DND-41 (cell line): ENCODE results near the gene EOLA2.

ENCODE experiments used
- EZH2 ChIP-seq: IDR thresholded peaks from 3 replicates; pipeline ENCODE4 v1.6.1; 2012; ENCODE audit warnings: borderline replicate concordance, low read depth, mild to moderate bottlenecking, moderate library complexity, low read length, inconsistent platforms; ENCODE audit not compliant: severe bottlenecking
- TF ChIP-seq, protein P1 (sequence below): IDR thresholded peaks from 2 replicates; pipeline ENCODE4 v1.5.1; 2012; ENCODE audit warnings: borderline replicate concordance, low read length, moderate library complexity, mild to moderate bottlenecking; ENCODE audit not compliant: poor library complexity, severe bottlenecking; ENCODE audit errors: extremely low read depth

DNA sequence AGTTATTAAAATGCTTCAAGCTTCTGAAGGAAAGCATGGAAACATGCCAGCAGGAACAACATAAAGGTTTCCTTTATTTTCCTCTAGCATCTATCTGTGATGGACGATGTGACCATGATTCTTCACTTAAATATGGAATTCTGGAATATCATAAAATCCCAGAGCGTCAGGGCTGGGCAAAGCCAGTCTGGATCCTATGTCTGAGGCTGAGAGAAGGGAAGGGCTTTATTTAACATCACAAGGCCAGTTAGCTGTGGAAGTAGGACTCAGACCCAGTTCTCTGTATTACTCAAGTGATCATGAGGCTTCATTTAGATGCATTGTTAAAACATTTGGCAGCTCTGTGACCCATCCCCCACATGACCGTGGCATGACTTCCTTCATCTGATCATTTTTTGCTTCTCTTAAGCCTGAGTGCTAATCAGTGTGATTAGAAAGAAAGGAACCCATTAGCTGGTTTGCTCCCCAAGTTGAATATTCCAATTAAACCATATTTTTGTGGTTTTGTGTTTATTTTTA lies 40.9 kb upstream of the EOLA2 start:
- TF ChIP-seq, protein P1, sequence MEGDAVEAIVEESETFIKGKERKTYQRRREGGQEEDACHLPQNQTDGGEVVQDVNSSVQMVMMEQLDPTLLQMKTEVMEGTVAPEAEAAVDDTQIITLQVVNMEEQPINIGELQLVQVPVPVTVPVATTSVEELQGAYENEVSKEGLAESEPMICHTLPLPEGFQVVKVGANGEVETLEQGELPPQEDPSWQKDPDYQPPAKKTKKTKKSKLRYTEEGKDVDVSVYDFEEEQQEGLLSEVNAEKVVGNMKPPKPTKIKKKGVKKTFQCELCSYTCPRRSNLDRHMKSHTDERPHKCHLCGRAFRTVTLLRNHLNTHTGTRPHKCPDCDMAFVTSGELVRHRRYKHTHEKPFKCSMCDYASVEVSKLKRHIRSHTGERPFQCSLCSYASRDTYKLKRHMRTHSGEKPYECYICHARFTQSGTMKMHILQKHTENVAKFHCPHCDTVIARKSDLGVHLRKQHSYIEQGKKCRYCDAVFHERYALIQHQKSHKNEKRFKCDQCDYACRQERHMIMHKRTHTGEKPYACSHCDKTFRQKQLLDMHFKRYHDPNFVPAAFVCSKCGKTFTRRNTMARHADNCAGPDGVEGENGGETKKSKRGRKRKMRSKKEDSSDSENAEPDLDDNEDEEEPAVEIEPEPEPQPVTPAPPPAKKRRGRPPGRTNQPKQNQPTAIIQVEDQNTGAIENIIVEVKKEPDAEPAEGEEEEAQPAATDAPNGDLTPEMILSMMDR: no peak
- no peak for TF ChIP-seq EZH2
